HL-60 (cell line): ENCODE results near the gene APLP2.
A peak's percentile ranks its signal among the peaks of the same experiment; 100 is the strongest.

Experiments
- DNase-seq, 2 experiments: peaks; one replicate each; pipeline ENCODE4 v3.0.0-alpha.2; 2010 to 2020; ENCODE audit warnings: low read depth in 1 of 2, low spot score in 1 of 2
- H3K27ac ChIP-seq: fragments of 250-450 bp; sonication (Bioruptor Pico); replicated peaks from 2 replicates; pipeline ENCODE4 v1.5.1; 2020; ENCODE audit warnings: mild to moderate bottlenecking, moderate library complexity
- H3K27me3 ChIP-seq: fragments of 250-450 bp; sonication (Bioruptor Pico); 2 replicates; pipeline ENCODE4 v1.5.1; 2021; ENCODE audit warnings: mild to moderate bottlenecking, moderate library complexity; ENCODE audit not compliant: insufficient read depth, poor library complexity, severe bottlenecking
- H3K4me3 ChIP-seq: replicated peaks from 2 replicates; pipeline ENCODE4 v1.5.1; 2011; ENCODE audit warnings: mild to moderate bottlenecking, control low read depth, low read length; ENCODE audit not compliant: insufficient read depth
- CTCF ChIP-seq: IDR thresholded peaks from one replicate; pipeline ENCODE4 v1.5.1; 2011; ENCODE audit warnings: low read length, control low read depth, inconsistent platforms; ENCODE audit not compliant: insufficient read depth
- GABPA ChIP-seq: IDR thresholded peaks from 2 replicates; pipeline ENCODE4 v1.6.1; 2012; ENCODE audit warnings: low read depth
- POLR2AphosphoS5 ChIP-seq: IDR thresholded peaks from 2 replicates; pipeline ENCODE4 v1.6.1; 2012; ENCODE audit warnings: low read depth
- SPI1 ChIP-seq: IDR thresholded peaks from 2 replicates; pipeline ENCODE4 v1.6.1; 2012; ENCODE audit warnings: low read depth, mild to moderate bottlenecking, borderline replicate concordance
- TF ChIP-seq, protein P1 (sequence below): IDR thresholded peaks from 2 replicates; pipeline ENCODE4 v1.6.1; 2012; ENCODE audit warnings: low read depth; ENCODE audit not compliant: insufficient replicate concordance

Gene APLP2

DNA sequence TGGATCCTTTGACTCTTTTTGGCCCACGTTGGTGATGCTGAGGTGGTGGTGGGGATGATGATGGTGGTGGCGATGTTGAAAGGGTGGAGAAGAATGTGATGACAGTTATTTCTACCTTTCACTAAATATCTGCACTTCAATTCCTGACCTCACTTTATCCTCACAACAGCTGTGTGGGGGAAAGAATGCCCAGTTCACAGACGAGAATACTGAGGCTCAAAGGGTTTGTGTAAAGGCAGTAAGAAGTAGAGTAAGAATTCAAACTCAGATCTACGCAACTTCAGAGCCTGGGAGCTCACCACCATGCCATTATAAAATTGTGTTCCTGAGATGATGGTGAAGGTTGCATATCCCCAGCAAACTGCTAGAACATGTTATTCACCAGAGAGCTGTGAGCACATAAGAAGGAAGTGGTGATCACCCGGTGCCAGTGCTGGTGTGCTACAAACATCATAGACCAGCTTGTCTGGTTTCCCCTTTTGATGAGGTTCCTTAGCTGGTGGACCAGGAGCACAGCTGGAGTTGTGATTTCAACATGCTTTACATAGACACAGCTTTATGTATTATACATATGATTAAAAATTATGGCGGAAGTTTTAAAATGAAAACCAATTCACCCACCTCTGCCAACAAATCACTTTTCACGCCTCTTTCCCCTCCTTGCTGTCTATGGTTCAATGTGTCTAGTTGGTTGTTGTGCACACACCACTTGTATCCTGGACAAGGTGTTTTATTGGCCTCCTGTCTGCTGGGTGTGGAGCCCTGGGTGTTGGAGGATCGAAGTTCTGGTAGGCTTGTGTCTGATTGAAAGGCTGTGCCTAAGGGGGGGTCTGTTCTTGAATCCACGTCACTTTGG, 96.1 kb downstream of the APLP2 start:
- H3K27ac ChIP-seq = no peak overlapping the region
- peaks cover 3% of the 10 kb centered on the region for H3K27me3 ChIP-seq
- no peak overlapping the region for H3K4me3 ChIP-seq
- TF ChIP-seq, protein P1, sequence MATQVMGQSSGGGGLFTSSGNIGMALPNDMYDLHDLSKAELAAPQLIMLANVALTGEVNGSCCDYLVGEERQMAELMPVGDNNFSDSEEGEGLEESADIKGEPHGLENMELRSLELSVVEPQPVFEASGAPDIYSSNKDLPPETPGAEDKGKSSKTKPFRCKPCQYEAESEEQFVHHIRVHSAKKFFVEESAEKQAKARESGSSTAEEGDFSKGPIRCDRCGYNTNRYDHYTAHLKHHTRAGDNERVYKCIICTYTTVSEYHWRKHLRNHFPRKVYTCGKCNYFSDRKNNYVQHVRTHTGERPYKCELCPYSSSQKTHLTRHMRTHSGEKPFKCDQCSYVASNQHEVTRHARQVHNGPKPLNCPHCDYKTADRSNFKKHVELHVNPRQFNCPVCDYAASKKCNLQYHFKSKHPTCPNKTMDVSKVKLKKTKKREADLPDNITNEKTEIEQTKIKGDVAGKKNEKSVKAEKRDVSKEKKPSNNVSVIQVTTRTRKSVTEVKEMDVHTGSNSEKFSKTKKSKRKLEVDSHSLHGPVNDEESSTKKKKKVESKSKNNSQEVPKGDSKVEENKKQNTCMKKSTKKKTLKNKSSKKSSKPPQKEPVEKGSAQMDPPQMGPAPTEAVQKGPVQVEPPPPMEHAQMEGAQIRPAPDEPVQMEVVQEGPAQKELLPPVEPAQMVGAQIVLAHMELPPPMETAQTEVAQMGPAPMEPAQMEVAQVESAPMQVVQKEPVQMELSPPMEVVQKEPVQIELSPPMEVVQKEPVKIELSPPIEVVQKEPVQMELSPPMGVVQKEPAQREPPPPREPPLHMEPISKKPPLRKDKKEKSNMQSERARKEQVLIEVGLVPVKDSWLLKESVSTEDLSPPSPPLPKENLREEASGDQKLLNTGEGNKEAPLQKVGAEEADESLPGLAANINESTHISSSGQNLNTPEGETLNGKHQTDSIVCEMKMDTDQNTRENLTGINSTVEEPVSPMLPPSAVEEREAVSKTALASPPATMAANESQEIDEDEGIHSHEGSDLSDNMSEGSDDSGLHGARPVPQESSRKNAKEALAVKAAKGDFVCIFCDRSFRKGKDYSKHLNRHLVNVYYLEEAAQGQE = no peak
- no peak for TF ChIP-seq CTCF
- TF ChIP-seq SPI1 = peak; percentile 94
- TF ChIP-seq POLR2AphosphoS5 = peak; percentile 53; the same call in 1 of the 2 replicates
- peak; percentile 19; the same call in 1 of the 2 replicates for TF ChIP-seq GABPA
- peak; percentile 47 to 86 for DNase-seq

DNA sequence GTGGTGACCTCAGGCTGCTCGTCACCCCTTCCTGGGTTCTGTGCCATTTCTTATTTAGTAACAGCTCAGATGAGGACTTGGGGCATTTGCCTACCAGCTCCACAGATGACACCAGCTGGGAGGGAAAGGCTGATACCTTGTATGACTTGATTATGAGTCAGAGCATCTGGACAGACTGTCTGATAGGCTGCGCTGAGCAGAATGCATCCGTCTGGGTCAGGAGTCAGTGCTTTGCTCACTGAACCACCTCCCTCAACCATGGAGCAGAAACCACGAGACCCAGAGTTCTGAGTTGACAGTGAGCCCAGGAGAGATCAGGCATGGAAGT, 96.7 kb downstream of the APLP2 start:
- TF ChIP-seq, protein P1 = no peak
- no peak for TF ChIP-seq GABPA
- TF ChIP-seq SPI1 = no peak
- H3K27ac ChIP-seq = no peak overlapping the region
- DNase-seq = no peak
- no peak overlapping the region for H3K4me3 ChIP-seq
- no peaks in the 10 kb centered on the region for H3K27me3 ChIP-seq

- H3K27me3 ChIP-seq = no peaks in the 10 kb centered on the region
- H3K27ac ChIP-seq = no peak overlapping the region
- DNase-seq = no peak
- no peak overlapping the region for H3K4me3 ChIP-seq
- TF ChIP-seq SPI1 = no peak
- TF ChIP-seq GABPA = no peak
- TF ChIP-seq, protein P1 = no peak
- TF ChIP-seq POLR2AphosphoS5 = no peak
Observed at GRCh38 chr11:130167146-130167545, 97.5 kb downstream of the APLP2 start.

DNA sequence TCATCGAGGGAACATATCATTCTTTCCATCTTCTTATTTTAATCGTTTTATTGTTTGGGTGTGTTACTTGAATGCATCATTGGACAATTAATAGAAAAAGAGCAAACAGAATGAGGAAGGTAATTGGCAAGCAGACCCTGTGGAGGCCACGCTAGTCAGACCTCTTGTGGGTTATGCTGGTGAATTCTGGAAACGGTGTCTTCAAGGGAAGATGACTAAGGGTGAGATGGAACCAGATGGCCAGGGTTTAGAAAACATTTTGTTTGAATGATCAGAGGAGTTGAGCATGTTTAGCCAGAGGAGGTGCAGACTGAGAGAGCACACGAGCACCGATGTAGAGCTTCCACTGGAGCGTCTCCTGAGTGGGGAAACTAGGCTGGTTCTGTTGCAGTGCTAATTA, 98.4 kb downstream of the APLP2 start:
- no peaks in the 10 kb centered on the region for H3K27me3 ChIP-seq
- H3K4me3 ChIP-seq = no peak overlapping the region
- DNase-seq = no peak
- H3K27ac ChIP-seq = no peak overlapping the region
- TF ChIP-seq CTCF (no peak), GABPA (no peak), SPI1 (no peak)
- TF ChIP-seq, protein P1 = no peak
